ENCODE results near the gene BRIP1.

DNA sequence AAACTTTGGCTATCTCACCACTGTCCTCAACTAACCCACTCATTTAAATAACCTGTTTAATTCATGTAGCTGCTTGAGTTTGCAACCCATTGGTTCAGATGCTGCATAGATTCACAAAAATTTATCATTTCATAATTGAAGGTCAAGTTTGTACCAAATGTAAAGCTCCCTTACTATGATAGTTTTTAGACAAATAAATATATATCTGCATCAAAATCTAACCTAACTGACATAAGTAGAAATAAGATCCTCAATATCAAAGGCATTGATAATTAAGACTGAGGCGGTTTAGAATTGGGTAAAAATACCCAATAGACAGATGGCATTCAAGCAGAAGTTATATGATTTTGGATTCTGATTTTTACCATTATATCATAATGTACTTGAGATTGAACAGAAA is 139.4 kb downstream of the BRIP1 start:
- TF ChIP-seq POLR2AphosphoS5 (IDR thresholded peaks at IDR 0.05; ENCODE audit: low read depth, low read length), result no peak
- TF ChIP-seq SIN3A (IDR thresholded peaks at IDR 0.05; ENCODE audit: borderline replicate concordance, low read depth, low read length), result no peak
- TF ChIP-seq JUND (IDR thresholded peaks at IDR 0.05), result no peak
- TF ChIP-seq CHD2 (IDR thresholded peaks at IDR 0.05; ENCODE audit: low read length, partially characterized antibody), result no peak
- no peak for TF ChIP-seq NFIC (IDR thresholded peaks at IDR 0.05; ENCODE audit: borderline replicate concordance)
- no peak for TF ChIP-seq FOXM1 (IDR thresholded peaks at IDR 0.05; ENCODE audit: low read depth)

All from SK-N-SH (cell line).